ENCODE data around the gene MAMDC2. TPM values are rescaled to one million over a fixed set of nuclear protein-coding genes. Genes with fewer than 3 reads are reported as not detected.

MAMDC2 gene
- total RNA-seq, 1 experiment from 2014 or later, result not detected

DNA sequence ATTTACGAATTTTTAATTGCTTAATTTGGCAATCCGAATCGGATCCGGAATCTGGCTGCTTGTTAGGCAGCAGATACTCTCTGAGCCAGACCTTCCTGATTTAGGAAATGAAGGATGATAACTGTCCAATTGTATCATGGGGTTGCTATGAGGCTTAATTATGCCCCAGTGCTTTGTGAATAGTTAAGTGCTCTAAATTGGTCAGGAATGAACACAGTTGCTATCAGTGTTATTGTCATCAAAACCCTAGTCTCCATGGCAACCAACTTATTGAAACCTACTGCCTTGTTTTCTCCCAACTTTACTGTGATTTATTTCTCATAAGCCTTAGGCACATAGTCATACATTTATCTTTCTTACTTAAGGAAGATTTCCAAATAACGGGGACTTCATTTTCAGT, 47.9 kb downstream of the MAMDC2 start:
- Histone ChIP-seq H3K4me3 (no peak overlapping the region), H3K27me3 (replicated peaks) (no peaks in the 10 kb centered on the region), H3K27ac (no peak overlapping the region), H3K9me3 (replicated peaks) (no peaks in the 10 kb centered on the region), H3K4me1 (replicated peaks) (peaks cover 8% of the 10 kb centered on the region), H3K36me3 (no peaks in the 10 kb centered on the region)
- DNase-seq (ENCODE audit: low read depth in 1 of 2, low spot score in 2 of 2), result no peak

- no peaks in the 10 kb centered on the region for H3K9me3 ChIP-seq (replicated peaks)
- H3K4me1 ChIP-seq (replicated peaks), result peaks cover 8% of the 10 kb centered on the region
- no peak overlapping the region for H3K4me3 ChIP-seq
- no peak for DNase-seq (ENCODE audit: low read depth in 1 of 2, low spot score in 2 of 2)
- no peaks in the 10 kb centered on the region for H3K27me3 ChIP-seq (replicated peaks)
- no peak overlapping the region for H3K27ac ChIP-seq
- no peaks in the 10 kb centered on the region for H3K36me3 ChIP-seq
These were observed 48.5 kb downstream of the MAMDC2 start for GRCh38 chr9:70092190-70092589.

GRCh38 chr9:70093095-70093494, 49.4 kb downstream of the MAMDC2 start:
- no peak for DNase-seq (ENCODE audit: low read depth in 1 of 2, low spot score in 2 of 2)
- Histone ChIP-seq H3K36me3 (no peaks in the 10 kb centered on the region), H3K4me3 (no peak overlapping the region), H3K27me3 (replicated peaks) (no peaks in the 10 kb centered on the region), H3K9me3 (replicated peaks) (no peaks in the 10 kb centered on the region), H3K4me1 (replicated peaks) (peaks cover 8% of the 10 kb centered on the region), H3K27ac (no peak overlapping the region)

GRCh38 chr9:70093944-70094343, 50.3 kb downstream of the MAMDC2 start:
- Histone ChIP-seq H3K4me1 (replicated peaks) (peaks cover 8% of the 10 kb centered on the region), H3K9me3 (replicated peaks) (no peaks in the 10 kb centered on the region), H3K4me3 (no peak overlapping the region), H3K27ac (no peak overlapping the region; the same call in 1 of the 2 replicates), H3K36me3 (no peaks in the 10 kb centered on the region), H3K27me3 (replicated peaks) (no peaks in the 10 kb centered on the region)
- DNase-seq (ENCODE audit: low read depth in 1 of 2, low spot score in 2 of 2), result peak in 1 of 2 experiments; percentile 57

GRCh38 chr9:70094747-70095146, 51.1 kb downstream of the MAMDC2 start:
- no peaks in the 10 kb centered on the region for H3K9me3 ChIP-seq (replicated peaks)
- H3K4me1 ChIP-seq (replicated peaks), result peaks cover 8% of the 10 kb centered on the region
- no peaks in the 10 kb centered on the region for H3K36me3 ChIP-seq
- H3K4me3 ChIP-seq, result no peak overlapping the region
- H3K27ac ChIP-seq, result no peak overlapping the region
- DNase-seq (ENCODE audit: low read depth in 1 of 2, low spot score in 2 of 2), result no peak
- H3K27me3 ChIP-seq (replicated peaks), result no peaks in the 10 kb centered on the region

DNA sequence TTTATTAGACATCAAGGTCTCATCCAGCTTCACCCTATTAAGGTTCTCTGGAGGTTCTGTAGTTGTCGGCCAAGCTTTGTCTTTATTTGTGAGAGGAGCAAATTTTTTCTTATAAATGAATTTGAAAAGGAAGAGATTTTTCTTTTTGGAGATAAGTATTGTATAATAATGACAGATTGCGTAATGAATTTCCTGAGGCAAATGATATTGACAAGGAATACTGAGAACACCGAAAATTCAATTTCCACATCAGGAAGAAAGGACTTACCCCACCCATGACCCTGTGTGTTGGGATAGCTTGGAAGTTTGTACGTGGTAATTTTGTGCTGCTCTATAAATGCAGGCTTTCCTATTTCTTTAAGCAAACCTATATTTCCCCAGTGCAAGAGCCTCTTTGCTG, 53.5 kb downstream of the MAMDC2 start:
- no peaks in the 10 kb centered on the region for H3K9me3 ChIP-seq (replicated peaks)
- H3K4me1 ChIP-seq (replicated peaks), result peaks cover 8% of the 10 kb centered on the region
- H3K4me3 ChIP-seq, result no peak overlapping the region
- H3K27me3 ChIP-seq (replicated peaks), result no peaks in the 10 kb centered on the region
- H3K27ac ChIP-seq, result no peak overlapping the region
- no peak for DNase-seq (ENCODE audit: low read depth in 1 of 2, low spot score in 2 of 2)
- no peaks in the 10 kb centered on the region for H3K36me3 ChIP-seq

GRCh38 chr9:70100362-70100761, 56.7 kb downstream of the MAMDC2 start:
- H3K36me3 ChIP-seq, result no peaks in the 10 kb centered on the region
- DNase-seq (ENCODE audit: low read depth in 1 of 2, low spot score in 2 of 2), result no peak
- no peaks in the 10 kb centered on the region for H3K27me3 ChIP-seq (replicated peaks)
- H3K4me1 ChIP-seq (replicated peaks), result no peaks in the 10 kb centered on the region
- H3K27ac ChIP-seq, result no peak overlapping the region
- H3K9me3 ChIP-seq (replicated peaks), result no peaks in the 10 kb centered on the region
- no peak overlapping the region for H3K4me3 ChIP-seq

- Histone ChIP-seq H3K4me1 (replicated peaks) (no peaks in the 10 kb centered on the region), H3K27ac (no peak overlapping the region), H3K9me3 (replicated peaks) (no peaks in the 10 kb centered on the region), H3K4me3 (no peak overlapping the region), H3K27me3 (replicated peaks) (no peaks in the 10 kb centered on the region), H3K36me3 (no peaks in the 10 kb centered on the region)
- no peak for DNase-seq (ENCODE audit: low read depth in 1 of 2, low spot score in 2 of 2)
These were observed 57.6 kb downstream of the MAMDC2 start for GRCh38 chr9:70101265-70101664.

GRCh38 chr9:70105147-70105546, 61.5 kb downstream of the MAMDC2 start:
- no peak overlapping the region for H3K4me3 ChIP-seq
- H3K27me3 ChIP-seq (replicated peaks), result no peaks in the 10 kb centered on the region
- H3K36me3 ChIP-seq, result no peaks in the 10 kb centered on the region
- H3K9me3 ChIP-seq (replicated peaks), result no peaks in the 10 kb centered on the region
- no peak for DNase-seq (ENCODE audit: low read depth in 1 of 2, low spot score in 2 of 2)
- no peaks in the 10 kb centered on the region for H3K4me1 ChIP-seq (replicated peaks)
- no peak overlapping the region for H3K27ac ChIP-seq

DNA sequence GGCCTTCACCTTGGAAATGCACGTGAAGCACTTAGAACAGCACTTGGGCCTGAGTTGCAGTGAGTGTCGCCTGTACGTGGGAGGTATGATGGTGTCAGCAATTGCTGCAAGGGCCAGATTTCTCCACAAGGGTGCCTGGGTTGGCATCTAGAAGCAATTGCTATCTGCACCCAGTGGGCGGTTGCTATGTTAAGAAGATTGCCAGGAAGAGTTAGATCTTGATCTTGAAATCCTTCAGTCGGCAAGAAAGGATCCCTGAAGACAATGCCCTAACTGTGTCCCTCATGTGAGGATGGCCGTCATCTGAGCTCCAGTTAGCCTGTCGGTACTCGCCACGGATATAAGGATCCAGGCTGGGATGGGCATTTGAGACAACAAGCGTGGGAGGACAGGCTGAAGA, 62.9 kb downstream of the MAMDC2 start:
- H3K36me3 ChIP-seq, result no peaks in the 10 kb centered on the region
- no peaks in the 10 kb centered on the region for H3K9me3 ChIP-seq (replicated peaks)
- H3K4me3 ChIP-seq, result no peak overlapping the region
- H3K27me3 ChIP-seq (replicated peaks), result no peaks in the 10 kb centered on the region
- H3K27ac ChIP-seq, result no peak overlapping the region
- no peak for DNase-seq (ENCODE audit: low read depth in 1 of 2, low spot score in 2 of 2)
- H3K4me1 ChIP-seq (replicated peaks), result peaks cover 5% of the 10 kb centered on the region; the same call in 1 of the 2 replicates

DNA sequence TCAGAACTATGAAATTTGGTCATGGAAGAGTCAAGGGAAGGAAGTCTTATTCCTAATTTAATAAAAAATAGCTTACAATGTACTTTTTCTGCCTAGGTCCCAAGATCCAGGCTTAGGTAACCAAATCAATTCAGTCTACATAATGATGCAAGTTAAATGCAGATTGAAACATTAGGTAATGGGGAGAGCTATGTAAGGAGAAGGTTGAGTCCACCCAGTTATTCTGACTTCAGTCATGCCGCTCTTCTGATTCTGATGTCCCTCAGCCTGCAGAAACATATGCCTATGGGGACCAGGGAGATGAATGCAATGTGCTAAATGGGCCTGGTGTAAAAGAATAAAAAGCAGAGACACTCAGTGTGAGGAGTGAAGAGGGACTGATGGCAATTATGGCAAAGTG, 63.9 kb downstream of the MAMDC2 start:
- Histone ChIP-seq H3K27me3 (replicated peaks) (no peaks in the 10 kb centered on the region), H3K36me3 (no peaks in the 10 kb centered on the region), H3K4me3 (no peak overlapping the region), H3K4me1 (replicated peaks) (peaks cover 8% of the 10 kb centered on the region; the same call in 1 of the 2 replicates), H3K9me3 (replicated peaks) (no peaks in the 10 kb centered on the region), H3K27ac (no peak overlapping the region)
- no peak for DNase-seq (ENCODE audit: low read depth in 1 of 2, low spot score in 2 of 2)

DNA sequence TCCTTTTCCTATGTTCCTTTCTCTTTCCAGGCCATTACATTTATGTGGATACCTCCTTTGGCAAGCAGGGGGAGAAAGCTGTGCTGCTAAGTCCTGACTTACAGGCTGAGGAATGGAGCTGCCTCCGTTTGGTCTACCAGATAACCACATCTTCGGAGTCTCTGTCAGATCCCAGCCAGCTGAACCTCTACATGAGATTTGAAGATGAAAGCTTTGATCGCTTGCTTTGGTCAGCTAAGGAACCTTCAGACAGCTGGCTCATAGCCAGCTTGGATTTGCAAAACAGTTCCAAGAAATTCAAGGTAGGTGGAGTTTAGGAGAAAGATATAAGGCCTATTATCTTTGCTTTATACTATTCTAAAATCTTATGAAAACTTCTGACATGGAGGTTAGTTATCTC, 64.5 kb downstream of the MAMDC2 start:
- Histone ChIP-seq H3K4me1 (replicated peaks) (peaks cover 13% of the 10 kb centered on the region), H3K27me3 (replicated peaks) (no peaks in the 10 kb centered on the region), H3K4me3 (no peak overlapping the region), H3K27ac (no peak overlapping the region), H3K36me3 (no peaks in the 10 kb centered on the region), H3K9me3 (replicated peaks) (no peaks in the 10 kb centered on the region)
- DNase-seq (ENCODE audit: low read depth in 1 of 2, low spot score in 2 of 2), result no peak

GRCh38 chr9:70110194-70111041, 66.8 kb downstream of the MAMDC2 start:
- no peaks in the 10 kb centered on the region for H3K9me3 ChIP-seq (replicated peaks)
- no peaks in the 10 kb centered on the region for H3K36me3 ChIP-seq
- no peak overlapping the region for H3K4me3 ChIP-seq
- peaks cover 14% of the 10 kb centered on the region for H3K4me1 ChIP-seq (replicated peaks)
- H3K27ac ChIP-seq, result no peak overlapping the region
- no peaks in the 10 kb centered on the region for H3K27me3 ChIP-seq (replicated peaks)
- no peak for DNase-seq (ENCODE audit: low read depth in 1 of 2, low spot score in 2 of 2)

- no peaks in the 10 kb centered on the region for H3K9me3 ChIP-seq (replicated peaks)
- H3K27ac ChIP-seq, result no peak overlapping the region
- peak; percentile 49 to 72 for DNase-seq (ENCODE audit: low read depth in 1 of 2, low spot score in 2 of 2)
- H3K36me3 ChIP-seq, result no peaks in the 10 kb centered on the region
- peaks cover 14% of the 10 kb centered on the region for H3K4me1 ChIP-seq (replicated peaks)
- H3K27me3 ChIP-seq (replicated peaks), result no peaks in the 10 kb centered on the region
- H3K4me3 ChIP-seq, result no peak overlapping the region
These were observed 67.5 kb downstream of the MAMDC2 start for GRCh38 chr9:70111042-70111602.

Data from SJSA1 (cell line).